HG03521 (cell line): ENCODE measurements around the gene JPH4.

Source experiments
- ATAC-seq: cut with Tn5 transposase; IDR thresholded peaks from one replicate; pipeline ENCODE4 v1.9.1; 2021; ENCODE audit warnings: mild to moderate bottlenecking, moderate library complexity; ENCODE audit not compliant: unreplicated experiment

JPH4 gene

DNA sequence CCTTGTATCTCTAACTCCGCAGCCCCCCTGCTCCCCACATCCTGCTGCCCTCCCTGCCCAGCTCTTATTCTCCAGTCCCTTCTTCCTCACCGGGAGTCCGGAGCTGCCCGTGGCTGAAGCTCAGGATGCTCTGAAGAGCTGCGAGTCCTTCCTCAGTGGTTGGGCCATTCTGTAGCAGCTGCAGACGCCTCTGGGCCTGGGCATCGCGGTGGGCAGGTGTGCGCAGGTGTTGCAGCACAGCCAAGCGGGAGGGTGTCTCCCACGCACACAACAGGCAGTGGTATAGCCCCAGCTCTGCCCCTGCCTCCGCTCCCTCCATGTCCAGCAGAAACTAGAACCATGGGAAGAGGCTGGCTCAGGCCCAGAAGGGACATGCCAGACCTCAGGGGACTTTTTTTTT is 47.2 kb downstream of the JPH4 start:
- no peak for ATAC-seq

DNA sequence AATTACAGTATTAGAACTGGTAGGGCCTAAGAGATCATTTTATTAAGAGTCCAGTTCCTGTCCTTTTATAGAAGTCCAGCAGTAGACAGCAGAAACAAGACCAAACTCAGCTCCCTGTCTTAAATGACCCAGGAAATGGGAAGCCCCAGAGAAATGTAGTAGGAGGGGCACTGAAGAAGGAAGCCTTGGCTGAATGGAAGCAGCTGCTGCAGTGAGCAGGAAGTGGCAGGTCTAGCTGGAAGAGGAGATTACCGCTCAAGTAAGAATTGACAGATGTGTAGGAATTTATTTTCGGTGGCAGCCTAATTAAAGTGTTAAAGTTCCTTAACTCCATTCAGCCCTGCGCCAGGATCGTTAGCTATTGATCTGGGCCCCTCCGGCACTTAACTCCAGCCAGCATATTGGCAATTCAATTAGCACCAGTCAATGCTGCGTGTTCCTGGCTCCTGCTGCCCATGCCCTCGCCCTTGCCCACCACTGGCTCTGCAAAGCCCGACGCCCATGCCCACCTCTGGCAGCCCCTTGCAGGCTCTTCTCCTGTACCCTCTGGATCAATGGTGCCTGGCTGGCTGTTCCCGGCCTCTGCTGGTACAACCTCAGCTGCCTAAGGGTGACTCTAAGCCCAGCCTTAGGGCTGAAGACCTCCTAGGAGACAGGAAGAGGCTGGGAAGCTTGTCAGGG is 48.1 kb downstream of the JPH4 start:
- ATAC-seq: no peak

DNA sequence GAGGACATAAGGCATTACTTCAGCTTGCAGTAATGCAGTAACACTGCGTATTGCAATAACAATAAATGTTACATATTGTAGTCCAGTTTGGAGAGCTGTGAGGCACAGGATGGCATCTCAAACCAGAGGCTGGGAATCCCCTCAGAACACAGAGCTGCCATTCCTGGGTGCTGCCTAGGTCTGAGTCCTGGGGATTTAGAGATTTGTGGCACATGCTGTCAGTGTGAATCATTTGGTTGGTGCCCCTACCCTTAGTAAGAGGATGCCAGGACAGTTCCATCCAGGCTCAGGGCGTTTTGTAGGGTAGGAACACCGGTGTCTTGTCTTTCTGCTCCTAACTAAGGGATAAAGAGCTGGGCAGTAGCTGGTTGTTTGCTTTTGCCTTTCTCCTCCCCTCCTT is 49.6 kb downstream of the JPH4 start:
- no peak for ATAC-seq

DNA sequence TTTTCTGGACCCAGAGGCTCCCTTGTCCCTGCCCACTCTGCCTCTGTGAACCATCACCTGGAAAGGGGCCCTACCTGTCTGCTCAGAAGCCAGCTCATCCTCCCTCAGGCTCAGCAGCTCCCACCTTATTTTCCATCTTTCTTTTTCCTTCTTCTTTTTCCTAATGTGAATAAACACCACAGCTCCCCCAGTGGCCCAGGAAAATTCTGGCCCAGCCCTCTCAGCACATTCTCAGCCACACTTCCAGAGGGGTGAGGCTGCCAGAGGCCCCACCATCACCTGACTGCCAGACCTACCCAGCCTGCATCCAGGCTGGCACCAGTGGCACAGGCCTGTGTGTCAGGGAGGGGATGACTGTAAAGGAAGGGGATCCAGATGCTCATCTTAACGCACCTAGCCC is 50.0 kb downstream of the JPH4 start:
- no peak for ATAC-seq

DNA sequence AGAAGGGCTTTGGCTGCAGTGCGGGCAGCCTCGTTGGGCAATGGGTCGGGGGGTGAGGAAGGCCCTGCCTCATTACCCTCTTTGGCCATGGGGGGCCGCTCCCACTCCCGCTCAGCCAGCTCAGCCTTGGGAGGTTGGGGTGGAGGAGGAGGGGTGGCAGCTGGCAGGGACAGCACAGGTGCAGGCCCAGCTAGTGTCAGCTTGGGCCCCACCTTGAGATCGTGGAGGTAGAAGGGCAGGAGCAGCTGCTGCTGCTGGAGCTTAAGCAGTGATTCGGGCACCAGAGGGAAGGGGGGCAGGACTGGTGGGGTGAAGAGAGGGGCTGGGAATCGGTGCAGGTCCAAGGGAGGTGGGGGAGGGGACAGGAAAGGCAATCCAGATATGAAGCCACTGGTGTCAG is 53.0 kb downstream of the JPH4 start:
- no peak for ATAC-seq

DNA sequence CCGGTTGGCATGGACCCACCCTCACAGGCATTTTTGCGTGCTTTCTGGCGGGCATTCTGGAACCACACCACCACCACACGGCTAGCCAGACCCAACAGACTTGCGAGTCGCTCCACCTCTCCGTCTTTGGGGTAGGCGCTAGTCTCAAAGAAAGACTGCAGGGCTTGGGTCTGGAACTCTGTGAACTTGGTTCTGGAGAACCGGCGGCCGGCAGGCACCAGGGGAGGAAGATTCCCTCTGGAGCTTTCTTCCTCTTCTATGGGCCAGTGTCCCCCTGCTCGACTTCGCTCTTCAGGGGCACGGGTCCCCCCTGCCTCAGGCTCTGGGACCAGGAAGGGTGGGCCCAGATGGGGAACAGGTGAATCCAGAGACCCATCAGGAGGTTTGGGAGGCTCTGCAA is 53.6 kb downstream of the JPH4 start:
- ATAC-seq: no peak

DNA sequence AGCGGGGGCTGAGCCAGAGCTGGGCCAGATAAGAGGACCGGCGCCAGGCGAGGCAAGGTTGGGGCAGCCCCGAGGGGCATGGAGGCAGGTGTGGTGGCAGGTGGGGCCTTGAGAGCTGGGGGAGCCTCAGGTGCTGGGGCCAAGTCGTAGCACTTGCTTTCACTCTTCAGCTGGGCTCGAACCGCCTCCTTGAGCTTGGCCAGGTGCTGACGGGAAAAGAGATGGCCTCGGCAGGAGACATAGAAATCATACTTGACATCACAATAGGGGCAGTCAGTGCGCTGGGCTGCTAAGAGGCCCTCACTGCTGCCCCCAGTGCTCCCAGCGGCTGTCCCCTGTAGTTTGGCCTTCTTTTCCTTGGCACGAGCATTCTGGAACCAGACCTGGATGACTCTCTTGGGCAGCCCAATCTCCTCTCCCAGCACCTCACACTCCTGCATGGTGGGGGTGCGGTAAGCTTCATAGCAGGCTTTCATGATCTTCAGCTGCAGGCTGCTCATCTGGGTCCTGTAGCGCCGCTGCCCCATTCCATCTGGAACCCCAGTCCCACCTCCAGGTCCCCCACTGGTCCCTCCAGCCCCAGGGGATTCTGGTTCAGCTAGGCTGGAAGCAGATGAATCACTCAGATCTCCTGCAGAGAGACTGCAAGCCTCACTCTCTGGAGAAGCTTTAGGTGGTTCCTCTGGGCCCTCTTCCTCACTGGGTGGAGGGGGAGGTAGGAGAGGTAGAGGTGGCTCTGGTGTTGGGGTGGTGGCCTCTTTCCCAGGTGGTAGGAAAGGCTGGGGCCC is 55.2 kb downstream of the JPH4 start:
- no peak for ATAC-seq

DNA sequence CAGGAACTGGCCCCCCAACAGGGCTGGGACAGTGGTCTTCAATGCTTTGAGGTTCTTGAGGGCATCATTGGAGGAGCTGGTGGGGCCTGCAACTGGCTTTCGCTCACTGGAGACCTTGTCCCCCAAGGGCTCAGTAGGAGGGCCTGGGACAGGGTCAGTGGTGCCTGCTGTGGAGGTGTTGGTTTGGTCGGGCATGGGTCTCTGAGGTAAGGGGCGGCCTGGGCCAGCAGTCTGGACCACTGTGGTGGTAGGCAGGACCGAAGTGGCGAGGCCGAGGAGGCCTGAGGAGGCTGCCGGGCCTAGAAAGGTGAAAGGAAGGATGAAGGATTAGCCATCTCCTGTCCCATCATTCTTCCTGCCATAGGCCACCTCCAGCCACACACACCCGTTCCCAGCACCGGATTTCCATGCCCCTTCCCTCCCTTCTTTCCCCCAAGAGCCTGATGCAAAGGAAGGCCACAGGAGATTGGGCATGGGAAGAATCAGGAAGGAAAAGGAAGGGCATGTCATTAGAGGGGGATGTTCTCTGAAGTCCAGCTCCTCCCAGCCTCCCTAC is 55.9 kb downstream of the JPH4 start:
- ATAC-seq: no peak

DNA sequence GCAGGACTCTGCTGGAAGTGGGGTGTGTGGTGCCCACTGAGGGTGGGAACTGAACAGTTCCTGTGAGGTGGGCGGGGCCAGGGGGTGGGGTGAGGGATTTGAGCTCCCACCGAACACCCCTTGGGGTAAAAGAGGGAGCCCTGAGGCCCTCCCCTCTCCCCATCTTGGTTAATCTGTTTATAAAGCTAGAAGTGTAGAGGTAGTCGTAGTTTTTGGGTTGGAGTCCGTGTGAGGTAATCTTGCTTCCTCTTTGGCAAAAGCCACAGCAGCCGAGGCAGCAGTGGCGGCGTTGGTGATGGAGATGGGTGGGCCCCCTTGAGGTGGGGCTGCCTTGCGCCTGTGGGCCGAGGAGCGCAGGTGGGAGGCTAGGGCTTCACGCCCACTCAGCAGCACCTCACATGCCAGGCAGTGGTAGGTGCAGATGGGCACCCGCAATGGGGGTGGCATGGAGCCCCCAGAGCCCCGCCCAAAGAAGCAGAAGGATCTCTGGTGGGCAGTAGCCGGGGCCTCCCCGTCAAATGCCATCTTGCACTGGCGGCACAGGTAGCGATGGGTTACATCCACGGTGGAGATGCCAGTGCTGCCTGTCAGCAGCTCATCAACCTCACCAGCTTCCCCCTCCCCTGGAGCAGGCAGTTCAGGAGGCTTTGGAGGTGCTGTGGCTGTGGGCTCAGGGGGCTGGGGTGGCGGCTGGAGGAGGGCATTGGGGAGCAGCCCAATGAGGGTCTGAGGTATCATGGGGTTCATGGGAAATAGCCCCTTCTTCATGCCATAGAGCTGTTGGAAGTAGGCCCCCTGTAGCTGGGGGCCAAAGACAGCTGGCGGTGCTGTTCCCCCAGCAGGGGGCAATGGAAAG is 56.6 kb downstream of the JPH4 start:
- ATAC-seq: no peak

DNA sequence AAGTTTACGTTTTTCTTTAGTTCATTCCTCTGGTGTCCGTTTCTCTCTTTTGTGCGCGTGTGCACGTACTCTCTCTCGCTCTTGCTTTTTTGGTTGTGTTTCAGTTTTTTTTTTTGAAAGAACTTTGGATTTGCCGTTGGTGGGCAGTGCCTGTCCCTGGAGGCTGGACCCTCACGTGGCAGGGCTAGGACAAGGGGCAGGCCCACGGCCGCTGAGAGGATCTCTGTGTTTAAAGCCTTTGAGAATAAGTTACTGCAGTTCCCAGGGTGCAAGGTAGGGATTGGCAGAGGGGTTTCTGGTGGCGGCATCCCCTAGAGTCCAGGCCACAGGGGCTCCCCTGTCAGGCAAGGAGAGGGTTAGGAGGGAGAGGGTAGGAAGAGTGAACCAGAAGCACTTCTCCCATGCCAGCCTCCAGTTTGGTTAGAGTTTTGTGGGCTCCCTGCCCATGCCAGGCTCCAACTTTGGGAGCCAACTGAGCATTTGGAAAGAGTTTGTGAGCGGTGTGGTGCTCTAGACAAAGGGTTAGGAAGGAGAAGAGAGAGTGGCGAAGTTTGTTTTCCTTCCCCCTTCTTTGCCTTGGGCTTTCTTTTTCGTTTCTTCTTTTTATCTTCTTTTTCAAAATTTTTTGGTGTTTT is 57.6 kb downstream of the JPH4 start:
- ATAC-seq: no peak

DNA sequence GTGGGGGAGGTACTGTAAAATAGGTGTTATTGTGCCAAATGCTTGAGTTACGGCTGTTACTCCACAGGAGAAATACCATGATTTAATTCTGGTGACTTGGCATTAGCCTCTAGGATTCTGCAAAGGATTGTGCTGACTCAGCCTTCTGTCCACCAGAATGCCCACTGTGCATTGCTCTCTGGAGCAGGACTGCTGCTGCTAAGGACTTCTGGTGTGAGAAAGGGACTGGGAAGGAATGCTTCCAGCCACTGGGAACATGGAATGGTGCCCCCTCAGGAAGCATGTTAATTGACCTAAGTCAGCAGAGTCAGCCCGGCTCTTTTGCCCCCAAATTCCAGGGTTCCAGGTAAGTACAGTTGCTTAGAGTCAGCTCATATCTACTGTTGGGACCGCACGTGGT is 59.9 kb downstream of the JPH4 start:
- ATAC-seq: no peak
